Cardiac fibroblast (primary cell): ENCODE results near the gene PTPRN2.

ENCODE experiments used
- DNase-seq, 2 donors: peaks; one replicate each; pipeline versions ENCODE4 v3.0.0 to v3.0.0-alpha.2; 2010; ENCODE audit warnings: low read depth in 2 of 2
- H3K4me3 ChIP-seq, 2 donors: replicated peaks in 1 of 2; 1 replicate in 1 of 2; 2 replicates in 1 of 2; pipeline ENCODE4 v1.5.1; 2011; ENCODE audit warnings: low read depth in 2 of 2, low read length in 2 of 2, mild to moderate bottlenecking in 2 of 2, moderate library complexity in 1 of 2
- TF ChIP-seq, protein P1 (sequence below): IDR thresholded peaks from one replicate; pipeline ENCODE4 v1.5.1; 2011; ENCODE audit warnings: low read depth, mild to moderate bottlenecking, low read length, inconsistent platforms

Gene PTPRN2

DNA sequence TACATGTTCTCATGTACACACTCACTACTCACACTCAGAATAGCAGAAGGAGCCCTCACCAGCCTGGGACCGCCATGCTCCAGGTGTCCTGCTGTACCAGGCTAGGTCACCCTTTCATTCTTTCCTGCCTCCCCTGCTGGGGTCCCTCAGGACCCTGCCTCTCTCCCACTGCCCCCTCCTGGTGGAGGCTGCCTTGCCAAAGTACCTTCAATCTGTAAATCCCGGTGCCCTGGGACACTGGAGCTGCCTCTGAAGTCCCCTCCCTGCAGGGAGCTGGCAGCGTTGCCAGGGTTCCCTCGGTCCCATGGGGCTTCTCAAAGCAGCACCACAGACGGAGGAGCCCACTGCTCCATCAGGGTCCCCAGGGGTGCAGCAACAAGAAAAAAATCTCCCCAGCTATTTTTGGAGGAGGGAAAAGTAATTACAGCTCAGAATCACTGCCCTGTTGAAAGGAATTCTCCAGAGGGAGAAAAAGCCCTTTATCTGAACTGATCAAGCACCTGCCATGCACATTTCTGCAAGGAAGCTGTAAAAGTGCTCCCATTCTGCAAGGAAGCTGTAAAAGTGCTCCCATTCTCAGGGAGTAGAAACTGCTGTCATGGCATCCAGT is 259.9 kb downstream of the PTPRN2 start:
- DNase-seq: no peak
- TF ChIP-seq, protein P1, sequence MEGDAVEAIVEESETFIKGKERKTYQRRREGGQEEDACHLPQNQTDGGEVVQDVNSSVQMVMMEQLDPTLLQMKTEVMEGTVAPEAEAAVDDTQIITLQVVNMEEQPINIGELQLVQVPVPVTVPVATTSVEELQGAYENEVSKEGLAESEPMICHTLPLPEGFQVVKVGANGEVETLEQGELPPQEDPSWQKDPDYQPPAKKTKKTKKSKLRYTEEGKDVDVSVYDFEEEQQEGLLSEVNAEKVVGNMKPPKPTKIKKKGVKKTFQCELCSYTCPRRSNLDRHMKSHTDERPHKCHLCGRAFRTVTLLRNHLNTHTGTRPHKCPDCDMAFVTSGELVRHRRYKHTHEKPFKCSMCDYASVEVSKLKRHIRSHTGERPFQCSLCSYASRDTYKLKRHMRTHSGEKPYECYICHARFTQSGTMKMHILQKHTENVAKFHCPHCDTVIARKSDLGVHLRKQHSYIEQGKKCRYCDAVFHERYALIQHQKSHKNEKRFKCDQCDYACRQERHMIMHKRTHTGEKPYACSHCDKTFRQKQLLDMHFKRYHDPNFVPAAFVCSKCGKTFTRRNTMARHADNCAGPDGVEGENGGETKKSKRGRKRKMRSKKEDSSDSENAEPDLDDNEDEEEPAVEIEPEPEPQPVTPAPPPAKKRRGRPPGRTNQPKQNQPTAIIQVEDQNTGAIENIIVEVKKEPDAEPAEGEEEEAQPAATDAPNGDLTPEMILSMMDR: no peak
- no peak overlapping the region for H3K4me3 ChIP-seq

DNA sequence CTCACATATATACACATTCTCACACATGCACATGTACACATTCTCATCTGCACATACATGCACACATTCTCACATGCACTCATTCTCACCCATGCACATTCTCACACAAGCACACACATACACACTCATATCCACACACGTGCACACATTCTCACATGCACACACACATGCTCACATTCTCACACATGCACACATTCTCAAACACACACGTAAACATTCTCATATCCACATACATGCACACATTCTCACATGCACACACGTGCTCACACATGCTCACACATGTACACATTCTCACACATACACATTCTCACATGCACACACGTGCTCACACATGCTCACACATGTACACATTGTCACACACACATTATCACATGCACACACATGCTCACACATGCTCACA is 260.6 kb downstream of the PTPRN2 start:
- H3K4me3 ChIP-seq: no peak overlapping the region
- TF ChIP-seq, protein P1: no peak
- DNase-seq: no peak

DNA sequence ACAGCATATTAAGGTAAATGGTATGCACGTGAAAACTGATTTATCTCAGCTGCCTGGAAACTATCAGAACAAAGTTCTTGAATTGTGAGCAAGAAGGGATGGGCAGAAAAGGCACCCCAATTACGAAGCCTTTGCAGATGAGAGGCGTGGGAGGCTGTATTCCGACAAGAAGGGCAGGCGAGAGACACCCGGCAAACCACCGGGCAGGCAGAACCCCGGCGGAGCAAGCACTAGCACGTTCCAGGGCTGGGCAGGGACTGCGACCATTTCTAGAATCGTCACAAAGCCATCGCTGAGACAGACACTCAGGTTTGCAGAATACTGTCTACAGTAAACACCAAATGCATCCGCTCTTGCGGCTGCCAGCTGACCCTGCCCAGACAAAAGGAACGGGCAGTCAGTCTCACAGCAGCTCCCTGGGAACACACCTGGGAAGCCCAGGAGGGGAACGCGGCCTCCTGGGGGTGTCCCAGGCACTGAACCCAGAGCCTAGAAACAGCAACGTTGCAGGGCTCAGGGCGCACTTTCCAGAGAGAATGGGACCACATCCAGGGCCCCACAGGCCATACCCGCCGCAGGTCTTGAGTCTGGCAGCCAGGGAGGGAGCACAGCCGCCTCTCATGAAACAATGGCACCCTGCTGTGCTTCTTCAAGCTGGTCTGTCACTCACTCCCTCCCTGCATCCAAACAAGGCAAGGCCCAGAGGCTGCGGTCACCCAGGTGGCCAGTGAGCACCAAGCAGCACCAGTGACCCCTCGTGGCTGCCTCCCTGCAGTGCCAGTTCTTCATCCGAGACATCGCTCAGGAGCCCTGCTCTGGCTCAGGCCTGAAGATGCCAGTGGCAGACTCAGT is 261.9 kb downstream of the PTPRN2 start:
- H3K4me3 ChIP-seq: no peak overlapping the region
- no peak for DNase-seq
- TF ChIP-seq, protein P1: no peak

DNA sequence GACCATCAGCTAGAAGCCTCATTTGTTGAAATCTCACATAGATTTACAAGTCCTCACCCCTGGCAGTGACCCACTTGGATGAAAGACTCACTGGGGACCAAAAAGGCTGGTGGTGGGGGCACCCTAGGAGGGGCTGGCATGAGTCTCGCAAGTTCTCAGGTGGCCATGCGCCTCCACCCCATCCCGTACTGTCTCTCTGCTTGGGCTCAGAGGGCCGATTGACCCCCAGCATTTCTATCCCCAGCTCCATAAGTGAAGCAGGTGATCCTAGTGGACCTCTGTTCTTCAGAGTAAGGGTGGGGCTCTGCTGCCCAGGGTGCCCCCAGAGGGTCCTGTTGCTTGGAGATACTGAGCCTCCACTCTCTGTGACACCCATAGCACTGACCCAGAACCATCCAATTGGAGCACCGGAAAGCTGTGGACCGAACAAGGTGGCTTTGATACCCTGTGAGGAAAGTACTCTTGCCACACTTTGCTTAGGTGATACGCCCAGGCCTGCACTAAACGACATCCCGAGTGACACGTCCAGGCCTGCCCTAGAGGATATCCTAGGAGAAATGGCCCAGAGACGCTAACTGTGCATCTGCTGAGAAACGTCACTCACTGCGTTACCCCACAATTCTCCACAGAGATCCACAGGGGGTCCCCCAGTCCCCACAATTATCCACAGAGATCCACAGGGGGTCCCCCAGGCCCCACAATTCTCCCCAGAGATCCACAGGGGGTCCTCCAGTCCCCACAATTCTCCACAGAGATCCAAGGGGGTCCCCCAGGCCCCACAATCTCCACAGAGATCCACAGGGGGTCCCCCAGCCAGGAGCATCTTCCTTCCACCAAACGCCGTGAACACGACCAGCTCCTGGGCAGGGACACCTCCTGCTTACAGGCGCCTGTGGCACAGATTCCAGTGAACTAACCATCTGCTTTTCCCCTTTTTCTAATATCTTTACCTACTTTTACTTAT is 262.9 kb downstream of the PTPRN2 start:
- TF ChIP-seq, protein P1: no peak
- no peak for DNase-seq
- H3K4me3 ChIP-seq: no peak overlapping the region

DNA sequence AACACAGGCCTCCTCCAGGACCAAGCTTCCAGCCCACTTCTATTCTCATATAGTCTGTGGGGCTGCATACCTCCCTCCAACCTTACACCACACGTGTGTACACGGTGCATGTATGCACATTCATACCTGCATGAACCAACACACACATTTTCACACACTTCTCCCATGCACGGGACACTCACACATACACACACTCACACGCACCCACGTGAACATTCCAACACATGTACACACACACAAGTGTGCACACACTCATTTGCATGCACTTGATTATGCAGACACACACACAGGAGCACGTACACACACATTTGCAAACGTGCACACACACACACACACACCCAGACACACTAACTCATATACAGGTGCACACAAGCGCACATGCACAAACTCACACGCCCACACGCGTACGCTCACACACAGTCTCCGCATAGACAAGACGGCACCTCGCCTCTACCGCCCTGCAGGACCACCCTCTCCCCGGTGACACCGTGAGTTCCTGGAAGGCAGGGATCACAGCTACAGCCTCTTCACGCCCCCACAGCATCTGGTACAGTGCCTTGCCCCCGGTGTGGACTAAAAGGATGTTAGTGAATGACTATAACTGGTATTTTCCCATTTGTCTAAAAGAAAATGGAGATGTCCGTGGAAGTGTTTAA is 263.8 kb downstream of the PTPRN2 start:
- no peak overlapping the region for H3K4me3 ChIP-seq
- TF ChIP-seq, protein P1: no peak
- no peak for DNase-seq
